ENCODE data around the gene TBC1D21. TPM values are rescaled to one million over a fixed set of nuclear protein-coding genes. Genes with fewer than 3 reads are reported as not detected.

Gene TBC1D21
- total RNA-seq, 4 donors from 2014 or later: not detected

GRCh38 chr15:73858062-73858461 lies 15.3 kb upstream of the TBC1D21 start:
- 56 to 100% methylated on average over 1 to 3 of the region's 6 CpGs for WGBS, 2 donors (ENCODE audit: low coverage in 1 of 2)
- no peak overlapping the region for H3K4me3 ChIP-seq
- peaks cover 53% of the 10 kb centered on the region for H3K27me3 ChIP-seq
- no peaks in the 10 kb centered on the region for H3K36me3 ChIP-seq
- no peak overlapping the region for H3K27ac ChIP-seq
- no peaks in the 10 kb centered on the region for H3K9me3 ChIP-seq
- no peak for ATAC-seq
- H3K4me1 ChIP-seq: no peaks in the 10 kb centered on the region
- TF ChIP-seq CTCF (IDR thresholded peaks at IDR 0.05): no peak
- TF ChIP-seq POLR2A (IDR thresholded peaks at IDR 0.05): no peak
- TF ChIP-seq EP300 (IDR thresholded peaks at IDR 0.05): no peak
- TF ChIP-seq POLR2AphosphoS5 (IDR thresholded peaks at IDR 0.05): no peak

- H3K4me1 ChIP-seq: no peaks in the 10 kb centered on the region
- ATAC-seq: no peak
- H3K4me3 ChIP-seq: no peak overlapping the region
- peaks cover 45% of the 10 kb centered on the region for H3K27me3 ChIP-seq
- H3K9me3 ChIP-seq: no peaks in the 10 kb centered on the region
- H3K36me3 ChIP-seq: no peaks in the 10 kb centered on the region
- 27 to 35% methylated on average over 6 of the region's 6 CpGs for WGBS, 2 donors (ENCODE audit: low coverage in 1 of 2)
- no peak overlapping the region for H3K27ac ChIP-seq
- TF ChIP-seq POLR2AphosphoS5 (IDR thresholded peaks at IDR 0.05) (no peak), POLR2A (IDR thresholded peaks at IDR 0.05) (no peak), EP300 (IDR thresholded peaks at IDR 0.05) (no peak), CTCF (IDR thresholded peaks at IDR 0.05) (no peak)
These were observed 11.1 kb upstream of the TBC1D21 start for GRCh38 chr15:73862276-73862675.

- H3K36me3 ChIP-seq: no peaks in the 10 kb centered on the region
- peaks cover 51% of the 10 kb centered on the region for H3K27me3 ChIP-seq
- H3K4me1 ChIP-seq: no peaks in the 10 kb centered on the region
- ATAC-seq: no peak
- no peaks in the 10 kb centered on the region for H3K9me3 ChIP-seq
- no peak overlapping the region for H3K27ac ChIP-seq
- TF ChIP-seq POLR2A (IDR thresholded peaks at IDR 0.05) (no peak), CTCF (IDR thresholded peaks at IDR 0.05) (no peak), POLR2AphosphoS5 (IDR thresholded peaks at IDR 0.05) (no peak)
- H3K4me3 ChIP-seq: no peak overlapping the region
These were observed 8.0 kb upstream of the TBC1D21 start for GRCh38 chr15:73865379-73865778.

GRCh38 chr15:73865904-73866303 lies 7.5 kb upstream of the TBC1D21 start:
- no peak for TF ChIP-seq POLR2AphosphoS5 (IDR thresholded peaks at IDR 0.05)
- TF ChIP-seq EP300 (IDR thresholded peaks at IDR 0.05): no peak
- no peak for TF ChIP-seq CTCF (IDR thresholded peaks at IDR 0.05)
- TF ChIP-seq POLR2A (IDR thresholded peaks at IDR 0.05): no peak
- H3K9me3 ChIP-seq: no peaks in the 10 kb centered on the region
- no peak for ATAC-seq
- H3K36me3 ChIP-seq: no peaks in the 10 kb centered on the region
- no peak overlapping the region for H3K4me3 ChIP-seq
- H3K4me1 ChIP-seq: no peaks in the 10 kb centered on the region
- H3K27me3 ChIP-seq: peaks cover 50% of the 10 kb centered on the region
- H3K27ac ChIP-seq: no peak overlapping the region
- 4 to 44% methylated on average over 2 to 5 of the region's 6 CpGs for WGBS, 2 donors (ENCODE audit: low coverage in 1 of 2)

- no peaks in the 10 kb centered on the region for H3K9me3 ChIP-seq
- H3K36me3 ChIP-seq: no peaks in the 10 kb centered on the region
- H3K4me1 ChIP-seq: no peaks in the 10 kb centered on the region
- no peak overlapping the region for H3K27ac ChIP-seq
- H3K27me3 ChIP-seq: peaks cover 54% of the 10 kb centered on the region
- TF ChIP-seq EP300 (IDR thresholded peaks at IDR 0.05) (no peak), CTCF (IDR thresholded peaks at IDR 0.05) (no peak), POLR2AphosphoS5 (IDR thresholded peaks at IDR 0.05) (no peak), POLR2A (IDR thresholded peaks at IDR 0.05) (no peak)
- H3K4me3 ChIP-seq: no peak overlapping the region
- 47% methylated on average over 2 of the region's 2 CpGs; no CpG with 5 or more reads in 1 of the 2 donors for WGBS, 2 donors (ENCODE audit: low coverage in 1 of 2)
- ATAC-seq: no peak
These were observed 6.9 kb upstream of the TBC1D21 start for GRCh38 chr15:73866481-73866880.

Measured in gastroesophageal sphincter (tissue), 4 donors.